ENCODE measurements around the gene AKT1S1.
"Not testable (repeated sequence)": the region's sequence is repeated elsewhere in the genome, so short reads cannot be mapped to it uniquely, and the experiment has no call there.

The AKT1S1 gene

DNA sequence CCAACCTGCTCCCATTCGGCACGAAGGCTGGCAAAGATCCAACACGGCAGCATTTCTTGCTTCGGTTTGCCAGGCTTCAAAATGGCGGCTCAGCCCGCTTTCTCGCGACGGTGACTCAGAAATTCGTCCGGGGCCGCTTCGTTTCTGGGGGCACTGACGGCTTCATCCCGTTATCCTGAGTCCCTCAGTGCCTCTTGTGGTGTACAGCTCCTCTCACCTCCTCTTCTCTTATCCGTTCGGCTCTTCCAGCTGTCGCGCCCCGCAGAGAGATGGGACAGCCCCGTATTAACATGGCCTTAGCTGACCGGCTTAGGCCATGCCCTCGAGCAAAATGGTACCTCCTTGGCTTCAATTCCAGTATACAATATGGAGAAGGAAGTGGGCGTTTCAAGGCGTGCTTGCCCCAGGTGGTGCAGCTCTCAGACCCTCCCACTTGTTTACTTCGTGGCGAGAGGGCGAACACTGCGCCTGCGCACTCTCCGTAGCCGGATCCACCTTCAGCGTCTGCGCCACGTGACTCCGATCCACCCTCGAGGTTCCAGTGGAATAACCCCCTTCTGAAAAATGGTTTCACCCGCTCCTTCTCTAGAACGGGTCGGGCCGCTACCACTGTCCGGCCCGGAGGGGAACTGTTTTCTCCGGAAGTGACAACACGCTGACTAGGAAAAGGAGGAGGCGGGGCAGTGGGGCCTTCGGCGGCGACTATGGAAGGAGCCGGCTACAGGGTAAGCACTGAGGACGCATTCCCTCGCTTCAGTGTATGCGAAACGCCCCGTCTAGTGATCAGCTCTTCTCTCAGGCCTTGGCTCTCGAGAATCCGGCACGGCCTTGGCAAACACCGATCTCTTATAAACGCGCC is at the start of gene AKT1S1, which contains the start of gene TBC1D17:
Gene AKT1S1 (minus strand): TSS at position 336 of the 859 bp plus-strand sequence. CDS start 4,060 bp downstream, outside the sequence.
Gene TBC1D17 (plus strand): TSS at position 683 of the 859 bp plus-strand sequence. CDS start 22 bp downstream, at position 705.
- peak; percentile 99 for DNase-seq

GRCh38 chr19:49926515-49926914 is 49.4 kb upstream of the AKT1S1 start:
- no peak for DNase-seq

DNA sequence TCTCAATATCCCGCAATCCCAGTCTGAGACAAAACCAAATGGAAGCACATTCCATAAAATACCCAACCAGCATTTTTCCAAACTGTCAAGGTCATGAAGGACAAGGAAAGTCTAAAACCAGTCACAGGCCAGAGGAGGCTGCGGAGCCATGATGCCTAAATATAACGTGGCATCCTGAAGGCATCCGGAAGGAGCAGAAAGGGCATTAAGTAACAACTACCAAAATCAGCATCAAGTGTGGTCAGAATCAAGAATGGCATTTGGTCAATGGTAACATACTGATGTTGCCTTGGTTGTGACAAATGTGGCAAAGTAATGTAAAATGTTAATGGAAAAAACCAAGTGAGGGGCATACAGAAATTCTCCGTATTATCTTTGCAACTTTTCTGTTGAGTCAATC is 48.3 kb upstream of the AKT1S1 start:
- no peak for DNase-seq

GRCh38 chr19:49924881-49925210 is 47.7 kb upstream of the AKT1S1 start:
- not testable (repeated sequence) for DNase-seq

DNA sequence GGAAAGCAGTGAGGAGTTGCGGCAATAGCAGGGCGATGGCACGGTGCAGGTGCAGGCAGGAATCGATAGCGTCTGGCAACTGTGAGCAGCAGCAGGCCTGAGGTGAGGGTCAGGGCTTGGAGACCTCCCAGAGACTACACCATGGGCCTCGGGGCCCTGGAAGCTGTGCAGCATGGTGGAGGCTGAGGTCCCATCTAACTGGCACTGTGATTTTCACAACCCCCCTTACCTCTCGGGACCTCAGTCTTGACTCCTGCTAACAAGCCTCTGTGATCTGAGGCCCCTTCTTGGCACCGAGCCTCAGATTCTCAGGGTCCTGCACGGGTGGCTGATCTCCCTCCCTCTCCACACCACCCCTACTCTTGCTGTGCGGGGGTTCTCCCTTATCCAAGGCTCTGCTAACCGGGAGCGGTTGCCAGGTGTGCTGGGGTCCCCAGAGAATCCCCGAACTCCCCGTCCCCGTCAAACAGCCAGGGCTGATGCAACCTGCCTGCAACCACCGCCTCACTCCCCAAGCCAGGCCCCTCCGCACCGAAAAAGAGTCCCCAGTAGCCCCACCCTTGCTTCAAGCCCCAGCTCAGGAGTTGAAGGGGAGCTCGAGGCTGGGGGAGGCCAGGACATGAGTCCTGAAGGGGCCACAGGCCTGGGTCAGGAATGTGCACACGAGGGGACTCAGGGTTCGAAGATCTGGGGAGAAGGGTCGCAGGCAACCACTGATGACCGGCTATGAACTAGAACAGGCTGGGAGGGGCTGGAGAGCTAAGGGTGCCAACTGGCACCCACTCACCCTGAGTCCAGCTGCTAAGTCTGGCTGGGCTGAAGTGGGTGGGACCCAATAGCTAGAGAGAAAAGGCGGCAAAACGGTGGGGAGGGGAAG is 47.1 kb upstream of the AKT1S1 start:
- DNase-seq, result no peak

DNA sequence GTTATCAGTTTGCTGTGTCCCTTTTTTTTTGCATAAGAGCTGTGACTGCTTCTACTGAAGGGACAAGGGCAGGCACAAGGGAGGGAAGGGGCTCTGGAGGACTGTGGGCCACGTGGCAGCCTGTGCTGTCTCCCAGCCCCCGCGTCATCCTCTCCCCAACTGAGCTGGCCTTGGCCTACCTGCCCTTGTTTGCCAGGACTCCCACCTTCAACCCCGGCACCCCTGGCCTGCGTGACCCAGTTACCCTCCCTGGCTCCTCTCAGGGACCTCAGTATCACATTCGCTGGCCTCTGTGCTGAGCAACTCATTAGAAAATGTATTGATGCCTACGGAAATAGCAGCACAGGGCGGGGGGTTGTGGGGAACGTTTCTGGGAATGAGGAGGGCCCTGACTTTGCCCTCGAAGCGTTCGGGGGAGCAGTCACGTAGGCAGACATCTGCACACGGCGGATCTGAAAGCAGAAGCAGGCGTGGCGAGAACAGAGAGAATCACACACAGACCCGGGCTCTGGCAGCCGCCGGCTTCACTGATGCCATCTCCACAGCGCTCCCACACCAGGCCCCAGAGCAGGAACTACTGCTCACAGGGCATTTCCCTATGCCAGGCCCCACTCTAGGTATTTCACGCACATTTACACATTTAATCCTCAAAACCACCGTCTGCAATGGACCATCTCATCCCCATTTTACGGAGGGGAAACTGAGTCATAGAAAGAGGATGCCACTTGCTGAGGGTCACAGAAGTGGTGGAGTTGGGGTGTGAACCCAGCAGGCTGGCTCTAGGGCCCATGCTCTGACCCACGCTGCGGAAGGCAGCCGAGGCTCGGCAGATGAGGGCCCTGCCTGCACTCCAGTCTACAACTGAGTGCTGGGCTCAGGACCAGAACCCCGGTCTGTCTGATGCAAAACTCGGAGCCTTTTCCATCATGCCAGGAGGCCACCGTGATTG is 46.2 kb upstream of the AKT1S1 start:
- DNase-seq, result no peak

DNA sequence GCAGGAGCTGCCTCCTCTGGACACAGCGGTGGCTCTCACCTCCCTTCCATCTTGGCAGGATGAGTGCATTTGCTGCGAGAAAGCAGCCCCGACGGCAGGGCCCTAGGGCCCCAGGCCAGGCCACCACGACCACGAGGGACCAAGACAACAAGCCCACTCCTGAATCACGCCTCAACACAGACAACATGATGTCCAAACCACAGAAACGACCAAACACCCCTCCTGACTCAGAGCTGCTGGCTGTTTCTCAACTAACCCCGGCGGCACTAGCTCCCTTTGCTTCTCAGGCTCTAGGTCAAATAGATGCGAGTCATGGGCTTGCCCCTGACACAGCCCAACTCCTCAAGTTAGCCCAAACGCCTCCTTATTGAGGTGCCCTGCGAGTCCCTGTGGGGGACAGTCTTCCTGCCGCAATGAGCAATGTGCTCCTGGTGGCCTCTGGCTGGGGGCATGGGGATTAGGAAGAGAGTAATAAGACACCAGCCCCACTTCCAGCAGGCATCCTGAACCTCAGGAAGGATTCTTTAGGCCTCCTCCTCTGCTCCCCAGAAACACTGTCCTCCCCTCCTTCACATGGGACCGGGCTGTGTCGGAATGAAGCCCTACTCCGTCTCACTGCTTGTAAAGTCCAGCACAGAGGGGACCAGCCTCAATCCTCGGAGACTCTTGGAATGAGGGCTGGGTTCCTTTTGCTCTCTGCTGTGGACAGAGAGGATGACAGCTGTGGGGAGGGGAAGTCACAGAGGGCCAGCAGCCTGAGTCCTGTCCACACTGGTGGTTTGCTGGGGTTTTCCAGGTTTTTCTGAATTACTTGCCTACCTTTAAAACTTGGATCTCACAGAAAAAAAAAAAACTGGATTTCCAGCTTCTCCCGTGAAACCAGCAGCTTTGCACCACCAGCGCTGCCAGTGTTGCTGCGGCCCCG is 45.0 kb upstream of the AKT1S1 start:
- DNase-seq, result no peak

DNA sequence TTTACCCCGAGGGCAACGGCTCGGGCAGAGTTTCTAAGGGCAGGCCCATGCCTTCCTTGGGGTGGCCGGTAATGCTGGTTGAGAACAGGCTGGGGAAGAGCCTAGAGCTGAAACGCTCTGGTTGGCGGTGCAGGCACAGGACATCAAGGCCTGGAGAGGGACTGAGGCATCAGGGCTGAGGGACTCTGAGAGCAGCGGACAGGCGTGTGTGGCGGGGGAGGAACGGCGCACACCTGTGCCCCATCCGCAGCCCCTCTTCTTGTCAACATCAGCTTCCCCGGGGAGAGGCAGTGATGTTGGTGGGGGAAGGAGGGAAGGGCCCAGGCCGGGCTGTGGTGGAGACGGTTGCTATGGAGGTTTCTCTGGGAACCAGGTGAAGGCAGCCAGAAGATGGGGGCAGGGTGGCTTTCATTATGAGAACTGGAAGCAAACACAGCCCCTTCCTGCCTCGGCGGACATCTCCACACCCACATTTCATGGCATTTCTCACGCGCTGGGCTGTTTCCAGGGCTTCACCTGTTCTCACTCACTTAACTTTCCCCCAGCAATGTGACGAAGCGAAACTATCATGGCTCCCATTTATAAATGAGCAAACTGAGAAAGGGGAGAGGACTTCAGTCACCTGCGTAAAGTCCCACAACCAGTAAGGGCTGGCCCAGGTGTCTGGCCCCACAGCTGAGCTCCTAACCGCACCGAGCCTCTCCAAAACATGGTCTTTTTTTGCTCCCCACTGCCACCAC is 43.6 kb upstream of the AKT1S1 start:
- no peak for DNase-seq

GRCh38 chr19:49918089-49918488 is 40.9 kb upstream of the AKT1S1 start:
- no peak for DNase-seq

GRCh38 chr19:49916839-49917733 is 39.9 kb upstream of the AKT1S1 start:
- DNase-seq, result no peak

GRCh38 chr19:49915271-49915670 is 38.1 kb upstream of the AKT1S1 start:
- DNase-seq, result no peak

GRCh38 chr19:49913720-49914119 is 36.6 kb upstream of the AKT1S1 start:
- DNase-seq, result no peak

- no peak for DNase-seq
Observed at GRCh38 chr19:49912965-49913685, 36.0 kb upstream of the AKT1S1 start.

- DNase-seq, result no peak
Observed at GRCh38 chr19:49911381-49912145, 34.4 kb upstream of the AKT1S1 start.

GRCh38 chr19:49910179-49910578 is 33.0 kb upstream of the AKT1S1 start:
- DNase-seq, result no peak

- DNase-seq, result no peak
Observed at GRCh38 chr19:49908480-49909420, 31.6 kb upstream of the AKT1S1 start.

All from DMS79 (cell line).